Kidney glomerular epithelial cell (primary cell): ENCODE data around the gene PPM1L.
A peak's percentile ranks its signal among the peaks of the same experiment; 100 is the strongest.

Source experiments
- DNase-seq: peaks from one replicate; lab custom pipeline; 2025; lab: John Stamatoyannopoulos, UW

The PPM1L gene

DNA sequence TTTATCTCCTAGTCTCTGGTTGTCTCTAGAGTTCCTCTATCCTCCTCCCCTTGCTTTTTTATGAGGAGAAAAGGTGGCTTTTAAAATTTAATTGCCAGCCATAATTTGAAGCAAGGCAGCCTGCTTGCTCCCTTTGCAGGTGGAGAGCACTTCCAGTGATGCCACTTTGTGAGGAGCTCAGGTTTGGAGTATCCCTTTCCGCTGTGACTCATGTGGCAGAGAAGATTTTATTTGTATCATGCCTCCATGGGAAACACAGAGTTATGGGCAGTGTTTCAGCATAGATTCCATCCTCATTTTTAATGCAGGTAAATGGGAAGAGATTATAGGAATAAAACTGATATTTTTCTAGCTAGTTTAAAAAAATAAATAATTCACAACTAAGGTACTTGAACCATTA, 7.0 kb downstream of the PPM1L start:
- DNase-seq, result no peak

DNA sequence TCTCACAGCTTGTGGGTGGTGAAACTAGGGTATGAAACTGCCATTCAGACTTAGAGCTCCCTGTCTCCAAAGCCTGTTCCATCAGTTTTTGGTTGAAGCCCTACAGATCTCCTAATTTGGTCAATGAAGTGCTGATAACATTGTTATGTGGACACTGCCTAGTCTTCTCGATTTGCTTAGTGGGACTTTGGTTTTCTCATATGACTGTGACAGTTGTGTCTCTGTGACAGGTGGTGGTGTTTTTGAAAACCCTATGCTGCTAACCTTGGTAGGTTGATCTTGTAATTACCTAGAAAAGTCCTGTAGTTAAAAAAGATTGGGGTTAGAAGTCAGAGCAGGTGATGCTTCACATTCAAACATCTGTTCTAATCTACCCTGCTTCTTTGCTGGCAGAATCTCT, 9.2 kb downstream of the PPM1L start:
- DNase-seq, result no peak

DNA sequence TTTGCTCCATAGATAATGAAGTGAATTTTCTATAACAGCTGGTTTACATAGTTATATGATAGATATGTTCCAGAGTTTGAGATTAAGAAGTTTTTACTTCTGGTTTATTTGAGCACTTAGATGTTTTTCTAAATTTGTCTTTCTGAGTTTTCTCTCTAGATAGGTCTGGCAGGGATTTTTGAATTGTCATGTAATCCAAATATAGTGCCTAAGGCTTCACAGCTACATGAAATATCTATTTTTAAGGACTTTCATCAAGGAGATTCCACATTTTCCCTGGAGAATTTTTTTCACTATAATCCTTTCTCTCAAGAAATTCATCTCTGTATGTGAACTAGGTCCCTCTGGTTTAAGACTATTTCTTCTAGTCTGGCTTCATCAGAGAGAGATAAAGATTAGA, 12.0 kb downstream of the PPM1L start:
- no peak for DNase-seq

DNA sequence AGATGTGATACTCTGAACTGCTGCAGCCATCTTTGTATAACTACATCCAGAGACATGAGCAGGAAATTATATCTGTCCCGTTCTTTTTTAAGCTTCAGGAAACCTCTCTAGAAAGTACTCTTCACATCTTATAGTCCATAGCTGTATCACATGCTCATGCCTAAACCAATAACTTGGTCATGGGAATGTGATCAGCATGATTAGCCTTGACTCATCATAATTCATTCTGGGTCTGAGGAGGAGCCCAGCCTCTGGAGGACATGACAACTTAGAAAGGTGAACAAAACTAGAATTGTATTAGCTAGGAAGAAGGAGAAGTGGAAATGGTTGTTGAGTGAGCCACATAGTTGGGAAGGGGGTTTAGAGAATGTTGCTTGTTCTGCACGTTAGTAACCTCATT, 12.9 kb downstream of the PPM1L start:
- DNase-seq, result no peak

DNA sequence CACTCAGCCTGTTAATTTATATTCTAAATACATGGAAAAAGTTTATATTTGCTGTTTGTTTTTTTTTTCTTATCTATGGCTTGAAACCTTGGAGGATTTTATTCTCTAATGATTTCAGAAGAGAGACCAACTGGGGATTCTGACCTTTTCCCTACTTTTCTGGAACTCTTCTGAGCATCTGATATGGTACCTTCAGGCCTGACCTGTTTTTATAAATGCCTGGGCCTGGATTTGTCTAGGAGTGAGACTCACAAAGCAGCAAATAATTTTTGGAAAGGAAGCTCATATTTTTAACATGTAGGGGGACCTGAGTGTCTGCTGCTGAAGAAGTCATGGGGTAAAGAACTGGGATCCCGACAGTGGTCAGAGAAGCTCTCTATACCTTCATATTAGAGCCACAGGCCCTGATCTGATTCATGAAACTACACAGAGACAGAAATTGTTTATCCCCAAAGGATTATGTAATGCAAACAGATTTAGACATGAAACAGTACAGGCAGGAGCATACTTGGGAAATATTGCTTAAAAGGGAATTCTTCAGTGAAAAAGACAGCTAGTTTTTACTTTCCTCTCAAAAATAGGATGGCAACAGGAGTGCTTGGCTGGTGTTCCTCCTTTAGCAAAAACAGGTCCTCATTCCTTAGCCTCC, 15.9 kb downstream of the PPM1L start:
- DNase-seq, result no peak

DNA sequence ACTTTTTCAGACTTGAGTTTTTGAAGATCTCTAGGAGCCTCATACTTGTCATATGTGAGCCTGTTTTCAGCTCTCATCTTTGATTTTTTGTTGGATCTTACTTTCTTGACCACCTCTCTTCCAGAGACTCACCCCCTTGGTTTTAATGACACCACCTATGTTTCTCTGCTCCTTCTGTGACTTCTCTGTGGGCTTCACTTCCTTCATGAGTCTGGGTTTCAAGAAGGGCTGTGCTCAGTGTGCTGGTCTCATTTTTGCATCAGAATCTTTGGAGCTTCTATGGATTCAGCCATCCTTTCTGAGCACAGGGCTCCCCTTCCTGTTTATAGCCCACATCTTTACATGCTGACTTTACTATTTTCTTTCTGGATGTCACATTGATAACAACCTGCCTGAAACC, 17.7 kb downstream of the PPM1L start:
- DNase-seq, result no peak

DNA sequence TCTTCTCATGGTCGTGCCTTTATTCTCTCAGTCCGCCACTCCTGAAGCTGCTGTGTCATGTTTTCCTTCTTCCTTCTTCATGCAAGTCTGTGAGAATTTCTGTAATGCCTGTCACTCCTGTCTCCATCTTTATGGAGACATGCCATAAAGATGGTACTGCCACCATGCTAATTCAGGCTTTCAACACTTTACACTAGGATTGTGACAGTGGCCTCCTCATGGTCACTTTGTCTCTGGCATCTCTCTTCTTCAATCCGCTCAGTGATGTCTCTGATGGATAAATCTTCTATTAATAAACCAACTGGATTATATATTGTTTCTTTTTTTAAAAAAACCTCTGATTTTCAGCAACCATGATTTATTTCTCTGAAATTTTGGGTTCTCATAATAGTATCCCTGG, 18.1 kb downstream of the PPM1L start:
- no peak for DNase-seq

DNA sequence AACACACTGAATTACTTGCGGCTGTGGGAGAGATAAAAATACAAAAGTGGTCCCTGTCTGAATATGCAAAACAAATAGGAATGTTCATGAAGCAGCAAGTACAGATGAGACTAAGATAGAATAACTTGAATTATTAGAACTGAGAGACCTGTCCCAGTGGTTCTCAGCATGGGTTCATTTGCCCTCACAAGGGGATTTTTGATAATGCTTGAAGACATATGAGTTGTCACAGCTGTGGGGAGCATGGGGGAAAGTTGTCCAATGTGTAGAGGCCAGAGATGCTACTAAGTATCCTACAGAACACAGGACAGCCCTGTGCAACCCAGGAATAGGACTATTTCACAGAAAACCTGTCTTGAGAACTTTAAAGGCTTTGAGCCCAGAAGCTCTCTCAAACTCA, 22.4 kb downstream of the PPM1L start:
- no peak for DNase-seq

DNA sequence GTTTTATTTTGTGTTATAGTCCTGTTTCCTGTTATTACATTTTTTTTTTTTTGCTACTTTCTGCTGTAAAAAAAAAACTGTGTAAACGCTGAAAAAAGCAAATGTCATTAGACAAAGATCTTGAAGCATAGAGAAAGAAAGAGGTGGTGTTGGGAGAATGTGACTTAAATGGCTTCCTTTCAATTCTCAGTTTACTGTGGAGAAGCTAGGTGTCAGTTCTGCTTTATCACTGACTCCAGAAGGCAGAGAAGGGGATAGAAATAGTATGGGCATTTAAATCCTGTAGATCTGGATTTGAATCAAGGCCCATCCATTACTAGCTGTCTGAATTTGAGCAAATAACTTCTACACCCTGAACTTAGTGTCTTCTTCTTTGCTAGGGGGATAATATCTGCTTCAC, 23.0 kb downstream of the PPM1L start:
- no peak for DNase-seq

DNA sequence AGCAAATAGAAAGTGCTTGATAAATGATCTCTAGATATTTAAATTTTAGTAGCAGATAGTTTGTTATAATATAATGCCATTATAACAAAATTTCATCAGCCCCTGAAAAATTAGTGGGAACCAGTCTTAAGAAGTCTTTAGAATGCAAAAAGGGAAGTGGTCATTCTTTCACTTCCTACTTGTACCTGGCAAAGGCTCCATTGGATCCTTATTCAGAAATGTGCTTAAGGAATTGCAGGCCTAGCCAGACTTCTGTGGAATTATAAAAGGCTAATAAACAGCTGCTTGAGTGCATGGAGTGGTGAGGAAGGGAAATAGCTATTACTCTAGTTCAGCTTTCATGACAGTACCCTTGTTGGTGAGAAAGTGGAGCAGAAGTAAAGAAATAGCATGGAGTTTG, 24.2 kb downstream of the PPM1L start:
- no peak for DNase-seq

DNA sequence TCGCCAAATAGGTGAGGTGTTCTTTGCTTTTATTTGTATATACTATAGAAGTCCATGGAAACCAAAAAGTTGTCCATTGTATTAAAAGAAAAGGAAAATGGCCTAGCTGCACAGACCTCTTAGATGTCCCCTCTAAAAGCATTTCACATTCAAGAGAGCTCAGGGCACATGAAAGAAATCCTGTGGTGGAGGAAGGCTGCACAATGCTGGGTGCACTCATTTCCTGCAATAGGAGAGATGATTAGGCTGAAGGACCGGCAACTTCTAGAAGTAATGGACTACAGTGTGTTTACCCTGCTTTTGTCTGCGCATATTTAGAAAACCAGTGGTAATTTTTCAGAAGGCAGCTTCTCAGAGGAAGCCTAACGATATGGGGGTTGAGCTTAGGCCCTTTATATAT, 25.4 kb downstream of the PPM1L start:
- no peak for DNase-seq

DNA sequence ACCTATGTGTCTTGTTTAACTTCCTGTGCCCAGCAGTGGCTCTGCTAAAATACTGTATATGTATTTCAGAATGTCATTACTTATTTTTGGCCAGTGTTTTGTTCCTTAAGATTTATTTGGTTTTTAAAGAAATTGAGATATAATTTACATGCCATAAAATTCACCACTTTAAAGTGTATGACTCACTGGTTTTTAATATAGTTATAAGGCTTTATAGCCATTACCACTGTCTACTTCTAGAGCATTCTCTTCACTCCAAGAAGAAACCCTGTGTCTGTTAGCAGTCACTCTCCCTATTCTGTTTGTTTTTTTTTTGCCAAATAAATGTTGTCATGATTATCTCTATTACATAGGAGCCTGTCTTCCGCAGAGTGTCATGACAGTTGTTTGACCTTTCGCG, 25.8 kb downstream of the PPM1L start:
- no peak for DNase-seq

DNA sequence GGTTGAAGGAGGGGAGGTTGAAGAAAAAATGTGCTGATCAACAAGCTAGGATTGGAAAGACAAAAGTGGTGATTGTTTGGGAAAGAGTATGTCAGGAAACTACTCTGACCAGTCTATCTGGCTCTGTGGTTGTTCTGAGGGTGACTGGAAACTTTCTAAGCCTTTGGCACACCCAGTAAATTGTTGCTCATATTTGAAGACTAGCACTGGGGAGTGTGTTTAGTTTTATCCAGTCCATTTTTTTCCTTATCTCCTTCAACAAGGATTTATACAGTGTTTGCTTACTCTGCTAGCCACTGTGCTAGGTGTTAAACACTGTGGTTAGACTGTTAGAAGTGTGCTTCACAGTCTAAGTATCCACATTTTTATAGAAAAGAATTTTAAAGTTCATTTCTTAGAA, 28.8 kb downstream of the PPM1L start:
- no peak for DNase-seq

DNA sequence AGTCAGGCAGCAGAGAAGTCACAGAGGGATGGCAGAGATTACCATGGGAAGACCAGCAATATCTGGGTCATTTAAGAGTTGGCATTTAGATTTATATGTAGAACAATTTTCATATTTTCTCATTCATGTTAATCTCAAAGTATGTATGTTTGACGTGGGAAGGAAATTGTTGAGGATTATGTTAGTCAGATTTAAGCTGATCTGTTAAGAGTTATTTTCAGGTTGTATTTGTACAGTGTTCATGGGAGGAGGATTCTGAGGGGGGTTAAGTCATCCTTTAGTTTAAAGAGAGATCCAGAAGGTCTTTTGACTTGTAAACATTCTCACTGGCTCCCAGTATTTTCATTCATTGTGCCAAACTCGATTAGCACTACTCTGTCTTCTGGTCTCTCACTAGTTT, 34.7 kb downstream of the PPM1L start:
- no peak for DNase-seq

DNA sequence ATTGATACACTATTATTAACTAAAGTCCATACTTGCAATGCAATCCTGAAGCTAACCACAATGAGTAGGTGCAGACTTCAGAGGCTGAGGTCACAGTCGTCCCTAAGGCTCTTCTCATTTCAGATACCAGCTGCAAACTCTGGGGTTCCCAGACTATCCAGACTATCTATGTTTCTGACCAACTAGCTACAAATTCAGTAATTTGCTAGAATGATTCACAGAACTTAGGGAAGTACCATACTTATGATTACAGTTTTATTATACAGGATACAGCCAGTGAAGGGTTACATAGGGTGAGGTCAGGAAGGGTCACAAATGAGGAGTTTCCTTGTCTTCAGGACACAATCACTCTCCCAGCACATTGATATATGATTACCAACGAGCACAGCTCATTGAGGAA, 36.5 kb downstream of the PPM1L start:
- no peak for DNase-seq

DNA sequence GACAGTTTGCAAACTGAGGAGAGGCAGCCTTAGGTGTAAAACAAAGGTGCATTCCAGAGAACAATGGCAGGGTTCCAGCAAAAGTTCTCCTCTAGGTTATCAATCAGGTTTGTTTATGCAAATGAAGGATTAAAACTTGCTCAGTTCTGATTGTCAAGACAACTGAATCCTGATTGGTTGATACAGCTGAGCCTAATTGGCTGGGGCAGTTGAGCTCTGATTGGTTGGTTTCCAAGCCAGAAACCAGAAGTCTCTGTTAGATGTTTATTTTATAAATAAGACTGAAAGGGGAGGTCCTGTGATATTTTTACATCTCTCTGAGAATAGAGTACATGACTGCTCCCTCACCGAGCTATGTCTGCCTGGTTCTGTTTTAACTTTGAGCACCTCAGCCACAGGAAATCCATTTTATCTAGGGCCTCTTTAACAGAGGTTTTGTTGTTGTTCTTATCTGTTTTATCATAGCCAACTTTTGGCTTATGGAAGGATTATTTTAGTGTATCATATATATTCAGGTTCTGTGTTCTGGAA, 37.8 kb downstream of the PPM1L start:
- no peak for DNase-seq

DNA sequence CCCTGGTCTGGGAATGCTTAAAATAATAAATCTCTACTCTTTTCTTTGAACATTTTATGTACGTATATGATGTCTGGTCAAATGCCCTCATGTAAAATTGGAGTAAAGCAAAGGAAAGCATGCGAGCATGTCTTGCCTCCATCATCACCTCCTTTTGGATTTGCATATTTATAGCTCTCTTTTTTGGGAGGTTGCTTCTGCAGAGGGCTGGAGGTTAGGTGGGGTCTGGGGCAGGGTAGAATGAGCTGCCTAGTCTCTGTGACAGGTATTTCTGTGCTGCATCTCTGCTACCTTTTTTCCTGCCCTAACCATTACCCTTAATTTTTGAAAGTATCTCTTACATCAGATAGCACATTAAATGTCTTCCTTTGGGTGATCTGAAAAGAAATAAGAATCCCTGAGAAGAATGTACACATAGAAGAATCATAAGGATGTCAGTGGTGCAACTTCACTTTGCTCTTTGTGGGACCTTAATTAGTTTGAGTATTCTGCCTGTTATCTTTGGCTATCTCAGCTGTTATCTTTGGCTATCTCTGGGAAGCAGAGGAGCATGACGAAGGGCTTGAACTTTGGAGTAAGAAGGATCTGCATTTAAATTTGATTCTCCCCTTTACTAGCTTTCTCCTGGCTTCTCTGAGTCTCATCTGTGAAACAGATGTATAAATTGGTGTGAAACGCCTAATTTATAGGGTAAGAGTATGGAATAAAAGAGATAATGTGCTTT, 40.2 kb downstream of the PPM1L start:
- DNase-seq, result no peak

DNA sequence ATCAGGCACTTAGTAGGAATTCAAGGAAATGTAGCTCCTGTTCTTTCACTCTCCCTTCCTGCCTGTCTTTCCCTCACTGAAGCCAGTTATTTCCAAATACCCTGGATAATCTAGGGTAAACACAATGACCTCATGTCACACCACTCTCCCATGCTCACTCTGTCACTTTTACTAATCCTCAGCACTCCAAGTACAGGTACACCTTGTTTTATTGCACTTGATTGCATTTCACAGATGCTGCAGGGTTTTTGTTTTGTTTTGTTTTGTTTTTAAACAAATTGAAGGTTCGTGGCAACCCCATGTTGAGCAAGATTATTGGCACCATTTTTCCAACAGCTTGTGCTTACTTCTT, 40.8 kb downstream of the PPM1L start:
- DNase-seq, result no peak

DNA sequence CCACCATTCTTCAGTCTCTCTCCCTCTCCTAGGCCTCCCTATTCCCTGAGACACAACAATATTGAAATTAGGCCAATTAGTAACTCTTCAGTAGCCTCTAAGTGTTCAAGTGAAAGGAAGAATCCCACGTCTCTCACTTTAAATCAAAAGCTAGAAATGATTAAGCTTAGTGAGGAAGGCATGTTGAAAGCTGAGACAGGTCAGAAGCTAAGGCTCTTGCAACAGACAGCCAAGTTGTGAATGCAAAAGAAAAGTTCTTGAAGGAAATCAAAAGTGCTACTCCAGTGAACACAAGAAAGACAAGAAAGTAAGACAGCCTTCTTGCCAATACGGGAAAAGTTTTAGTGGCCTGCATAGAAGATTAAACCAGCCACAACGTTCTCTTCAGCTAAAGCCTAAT, 41.3 kb downstream of the PPM1L start:
- peak; percentile 31 for DNase-seq

DNA sequence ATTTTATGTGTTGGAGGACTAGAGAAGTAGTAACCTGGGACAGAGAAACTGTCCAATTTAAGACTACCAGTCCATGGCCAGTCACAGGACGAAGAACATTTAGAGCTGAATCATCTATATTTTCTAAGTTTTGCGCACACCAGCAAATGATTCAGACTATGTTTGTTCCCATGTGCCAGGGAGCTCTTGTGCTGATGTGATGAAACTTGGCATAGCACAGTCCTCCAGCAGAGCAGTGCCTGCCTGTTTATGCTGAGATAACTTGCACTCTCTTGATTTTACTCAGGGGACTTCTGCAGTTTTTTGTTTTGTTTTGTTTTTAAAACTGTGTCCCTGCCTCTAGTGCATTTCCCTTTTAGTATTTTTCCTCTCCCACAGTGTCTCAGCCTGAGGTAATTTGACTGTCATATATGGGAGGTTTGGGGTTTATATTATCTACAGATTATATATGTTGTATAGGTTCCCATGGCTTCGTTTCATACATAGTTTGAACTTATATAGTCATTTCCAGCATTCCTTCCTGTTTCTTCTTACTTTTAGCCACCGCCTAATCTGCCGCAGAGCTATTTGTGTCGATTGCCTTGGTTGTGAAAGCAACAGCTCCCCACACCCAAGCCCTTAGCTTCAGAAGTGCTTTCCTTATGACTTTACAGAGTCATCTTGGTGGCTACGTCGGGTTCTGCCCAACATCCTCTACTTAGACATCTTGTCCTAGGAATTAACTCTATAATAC, 45.5 kb downstream of the PPM1L start:
- no peak for DNase-seq

DNA sequence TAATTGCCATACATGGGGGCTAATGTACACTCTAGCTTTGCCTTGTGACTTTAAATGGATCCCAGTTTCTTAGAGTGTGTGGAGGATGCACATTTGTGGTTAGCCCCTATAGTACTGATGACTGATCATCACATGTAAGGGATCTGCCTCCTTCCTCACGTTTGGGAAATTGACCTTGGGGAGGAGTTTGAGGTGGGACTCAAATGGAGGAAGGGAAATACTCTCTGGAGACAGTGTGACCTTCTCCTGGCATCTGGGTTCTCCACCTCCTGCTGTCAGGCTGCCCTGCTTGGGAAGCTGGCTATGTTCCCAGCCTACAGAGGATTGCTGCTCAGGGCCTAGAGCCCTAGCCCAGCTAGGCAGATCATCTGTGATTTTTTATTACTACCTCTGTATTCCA, 48.7 kb downstream of the PPM1L start:
- no peak for DNase-seq

DNA sequence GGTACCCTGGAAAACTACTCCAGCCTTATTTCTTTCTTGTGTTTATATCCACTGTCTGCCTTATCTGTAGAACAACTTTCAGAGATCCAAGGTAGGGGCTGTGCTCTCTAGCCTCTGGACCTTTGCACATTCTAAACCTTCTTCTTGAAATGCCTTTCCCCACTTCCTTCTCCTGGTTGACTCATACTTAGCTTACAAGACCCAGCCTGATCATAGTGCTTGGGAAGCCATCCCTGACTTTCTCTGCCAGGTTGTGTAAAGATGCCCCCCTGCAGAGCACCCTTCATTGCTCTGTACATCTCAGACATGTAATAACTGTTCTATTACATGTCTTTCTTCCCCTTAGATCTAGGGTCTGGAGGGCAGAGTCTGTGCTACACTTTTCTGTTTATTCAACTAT, 50.1 kb downstream of the PPM1L start:
- DNase-seq, result no peak

DNA sequence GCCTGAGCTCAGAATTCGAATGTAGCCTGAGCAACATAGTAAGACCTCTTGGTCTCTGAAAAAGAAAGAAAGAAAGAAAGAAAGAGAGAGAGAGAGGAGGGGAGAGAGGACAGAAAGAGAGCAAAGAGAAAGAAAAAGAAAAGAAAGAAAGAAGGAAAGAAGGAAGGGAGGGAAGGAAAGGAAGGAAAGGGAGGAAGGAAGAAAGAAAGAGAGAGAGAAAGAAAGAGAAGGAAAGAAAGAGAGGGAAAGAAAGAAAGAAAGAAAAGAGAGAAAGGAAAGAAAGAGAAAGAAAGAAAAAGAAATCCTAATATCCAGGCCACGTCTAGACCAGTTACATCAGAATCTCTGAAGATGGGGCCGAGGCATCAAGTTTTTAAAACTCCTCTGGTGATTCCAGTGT, 50.7 kb downstream of the PPM1L start:
- no peak for DNase-seq
